NCI-H748 treated with DMSO at 0.1 percent for 48 hours (cell line): Measurements from ENCODE around the gene LY9.

Experiments
- DNase-seq: peaks from one replicate; lab custom pipeline; 2025; lab: John Stamatoyannopoulos, UW

Gene LY9

DNA sequence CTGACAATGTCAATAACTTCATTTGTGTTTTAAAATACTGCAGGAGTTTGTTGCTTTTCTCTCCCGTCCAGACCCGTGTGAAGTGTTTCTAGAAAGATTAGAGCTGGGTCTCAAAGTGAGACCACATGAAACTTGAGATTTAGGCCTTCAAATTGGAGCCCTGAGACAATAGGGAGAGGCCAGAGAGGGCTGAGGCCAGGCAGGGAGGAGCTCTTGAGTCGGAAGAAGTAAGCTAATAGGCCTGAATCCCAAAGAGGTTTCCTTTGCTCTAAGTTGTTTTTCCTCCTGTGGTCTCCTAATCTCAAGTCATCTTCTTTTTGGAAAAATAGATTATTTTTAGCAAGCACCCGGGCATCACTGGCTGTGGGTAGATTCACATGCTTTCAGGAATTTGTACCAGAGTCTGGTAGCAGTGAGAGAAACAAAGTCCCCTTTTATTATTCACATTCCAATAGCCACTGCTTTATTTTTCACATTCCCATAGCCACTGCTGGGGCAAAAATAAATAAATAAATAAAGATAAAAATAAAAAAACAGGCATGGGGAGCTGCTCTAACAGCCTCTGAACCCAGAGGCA lies 41.1 kb downstream of the LY9 start:
- DNase-seq, result no peak

DNA sequence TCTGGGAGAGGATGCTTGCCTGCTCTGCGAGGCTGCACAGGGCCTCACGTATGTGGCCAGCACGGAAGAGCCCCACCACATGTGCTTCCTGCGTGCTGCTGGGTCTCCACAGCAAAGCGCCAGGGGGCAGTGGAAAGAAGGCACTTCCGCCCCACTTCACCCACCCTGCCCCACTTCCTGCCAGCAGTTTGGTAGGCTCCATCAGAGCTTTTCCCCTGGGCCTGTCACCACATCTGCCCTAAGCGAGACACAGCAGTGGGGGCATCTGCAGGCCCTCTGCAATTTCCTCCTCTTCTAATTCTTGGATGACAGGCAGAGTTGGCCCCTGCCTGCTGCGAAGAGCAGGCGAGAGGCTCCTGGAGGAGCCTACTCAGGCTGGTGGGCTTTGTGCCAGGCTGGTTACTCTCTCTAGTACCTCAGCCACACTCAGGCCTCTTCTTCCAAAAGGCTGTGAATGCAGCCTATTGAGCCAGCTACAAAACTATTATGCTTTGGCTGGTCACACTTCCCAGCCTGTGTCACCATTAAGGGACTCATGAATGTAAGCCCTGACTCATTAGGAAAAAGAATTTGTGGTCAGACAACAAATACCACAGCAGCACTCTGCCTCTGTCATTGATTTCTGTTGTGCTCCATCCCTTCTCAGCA lies 41.7 kb downstream of the LY9 start:
- DNase-seq, result no peak

DNA sequence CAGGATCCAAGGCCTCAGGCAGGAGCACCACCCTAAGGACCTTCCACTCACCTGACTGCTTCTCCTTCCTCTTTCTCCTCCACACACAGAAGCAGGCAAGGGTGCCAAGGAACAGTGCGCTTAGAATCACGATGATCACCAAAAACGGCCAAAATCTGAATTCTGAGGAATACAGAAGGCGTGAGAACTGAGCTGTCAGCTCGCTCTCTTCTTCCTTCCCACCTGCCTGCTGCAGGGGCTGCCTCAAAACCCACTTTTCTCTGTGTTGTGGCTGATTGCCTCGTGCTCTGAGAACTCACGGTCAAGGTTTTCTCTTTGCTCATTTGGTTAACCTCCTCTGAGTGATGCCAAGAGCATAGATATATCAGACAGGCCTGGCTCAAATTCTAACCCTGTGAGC lies 42.9 kb downstream of the LY9 start:
- no peak for DNase-seq

DNA sequence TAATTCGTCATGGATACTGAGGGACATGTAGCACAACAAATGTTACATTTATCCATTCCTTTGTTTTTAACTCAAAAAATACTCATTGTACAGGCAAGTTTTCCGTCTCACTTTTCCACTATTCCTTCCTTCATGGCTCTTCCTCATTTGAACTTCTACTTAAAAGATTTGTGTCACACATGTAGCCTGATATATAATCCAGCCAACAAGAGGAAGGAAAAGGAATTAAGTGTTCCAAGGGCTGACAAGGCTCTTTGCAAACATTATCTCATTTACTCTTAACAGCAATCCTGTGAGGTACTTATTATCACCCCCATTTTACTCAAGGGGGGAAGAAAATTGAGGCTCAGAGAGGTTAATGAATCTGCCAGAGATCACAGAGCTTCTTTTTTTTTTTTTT lies 43.8 kb downstream of the LY9 start:
- no peak for DNase-seq

DNA sequence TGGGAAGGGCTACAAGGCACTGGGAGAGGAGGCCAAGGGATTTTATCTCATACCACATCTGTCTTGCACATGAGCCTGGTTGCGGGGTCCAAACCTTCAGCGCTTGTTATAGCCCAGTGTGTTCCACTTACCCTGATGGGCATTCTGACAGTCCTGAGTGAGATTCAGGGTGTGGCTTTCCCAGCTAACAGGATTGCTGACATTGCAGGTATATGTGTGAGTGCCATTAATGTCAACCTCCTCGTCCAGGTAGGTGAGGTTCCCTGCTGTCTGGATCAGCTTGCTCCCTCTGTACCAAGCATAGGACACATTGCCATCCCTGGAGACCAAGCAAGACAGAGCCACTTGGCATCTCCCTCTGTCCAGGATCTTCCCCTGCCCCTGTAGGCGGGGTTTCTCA lies 45.1 kb downstream of the LY9 start:
- DNase-seq, result no peak

DNA sequence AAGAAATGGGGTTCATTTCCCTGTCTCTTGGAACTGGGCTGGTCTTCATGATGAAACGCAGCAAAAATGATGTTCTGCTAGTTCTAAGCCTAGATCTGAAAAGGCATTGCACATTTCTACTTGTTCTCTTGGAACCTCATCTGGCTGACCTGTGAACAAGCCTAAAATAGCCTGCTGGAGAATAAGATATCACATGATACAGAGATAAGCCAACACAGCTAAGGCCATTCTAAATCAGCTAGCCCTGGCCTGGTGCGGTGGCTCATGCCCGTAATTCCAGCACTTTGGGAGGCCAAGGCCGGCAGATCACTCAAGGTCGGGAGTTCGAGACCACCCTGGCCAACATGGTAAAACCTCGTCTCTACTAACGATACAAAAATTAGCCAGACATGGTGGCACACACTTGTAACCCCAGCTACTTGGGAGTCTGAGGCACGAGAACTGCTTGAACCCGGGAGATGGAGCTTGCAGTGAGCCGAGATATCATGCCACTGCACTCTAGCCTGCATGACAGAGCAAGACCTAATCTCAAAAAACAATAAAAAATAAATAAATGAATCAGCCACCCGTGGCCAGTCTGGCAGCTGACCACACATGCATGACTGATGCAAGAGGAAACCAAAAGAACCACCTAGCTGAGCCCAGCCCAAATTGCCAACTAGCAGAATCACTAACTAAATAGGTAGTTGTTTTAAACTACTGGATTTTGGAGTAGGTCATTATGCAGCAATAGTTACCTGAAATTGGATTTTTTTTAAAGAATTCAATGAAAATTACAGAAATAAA lies 48.7 kb downstream of the LY9 start:
- no peak for DNase-seq

DNA sequence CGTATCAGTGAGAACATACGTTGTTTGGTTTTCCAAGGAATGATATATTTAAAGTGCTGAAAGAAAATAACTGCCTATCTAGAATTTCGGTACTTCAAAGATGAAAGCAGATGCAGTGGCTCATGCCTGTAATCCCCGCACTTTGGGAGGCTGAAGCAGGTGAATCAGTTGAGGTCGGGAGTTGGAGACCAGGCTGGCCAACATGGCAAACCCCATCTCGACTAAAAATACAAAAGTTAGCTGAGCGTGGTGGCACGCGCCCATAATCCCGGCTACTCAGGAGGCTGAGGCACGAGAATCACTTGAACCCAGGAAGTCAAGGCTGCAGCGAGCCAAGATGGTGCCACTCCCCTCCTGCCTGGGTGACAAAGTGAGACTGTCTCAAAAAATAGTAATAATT lies 50.3 kb downstream of the LY9 start:
- no peak for DNase-seq

DNA sequence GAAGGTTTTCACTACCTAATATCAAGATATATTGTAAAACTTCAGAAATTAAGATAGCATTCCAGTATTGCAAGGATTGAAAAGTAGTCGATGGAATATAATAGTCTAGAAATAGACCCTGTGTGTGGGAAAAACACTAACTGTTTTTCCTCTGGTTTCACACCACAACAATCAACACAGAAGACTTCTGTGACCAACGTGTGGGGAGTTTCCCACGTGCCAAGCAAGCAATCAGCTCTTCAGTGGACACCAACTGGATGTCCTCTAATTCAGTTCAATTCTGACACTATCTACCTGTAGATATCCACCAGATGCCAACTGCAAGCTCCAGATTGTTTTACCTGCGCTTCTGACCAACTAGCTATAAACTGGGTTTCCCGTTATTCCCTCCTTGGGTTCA lies 54.6 kb downstream of the LY9 start:
- no peak for DNase-seq

DNA sequence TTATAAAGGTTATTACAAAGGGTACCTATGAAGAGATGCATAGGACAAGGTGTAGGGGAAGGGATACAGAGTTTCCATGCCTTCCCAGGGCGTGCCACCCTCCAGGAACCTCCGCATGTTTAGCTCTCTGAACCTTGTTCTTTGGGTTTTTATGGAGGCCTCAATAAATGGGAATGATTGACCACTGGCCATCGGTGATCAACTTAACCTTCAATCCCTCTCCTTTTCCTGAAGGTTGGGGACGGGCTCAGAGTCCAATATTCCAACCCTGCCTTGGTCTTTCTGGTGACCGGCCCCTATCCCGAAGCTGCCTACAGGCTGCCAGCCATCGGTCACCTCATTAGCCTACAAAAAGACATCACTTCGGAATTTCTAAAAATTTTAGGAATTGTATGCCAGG lies 55.0 kb downstream of the LY9 start:
- no peak for DNase-seq

DNA sequence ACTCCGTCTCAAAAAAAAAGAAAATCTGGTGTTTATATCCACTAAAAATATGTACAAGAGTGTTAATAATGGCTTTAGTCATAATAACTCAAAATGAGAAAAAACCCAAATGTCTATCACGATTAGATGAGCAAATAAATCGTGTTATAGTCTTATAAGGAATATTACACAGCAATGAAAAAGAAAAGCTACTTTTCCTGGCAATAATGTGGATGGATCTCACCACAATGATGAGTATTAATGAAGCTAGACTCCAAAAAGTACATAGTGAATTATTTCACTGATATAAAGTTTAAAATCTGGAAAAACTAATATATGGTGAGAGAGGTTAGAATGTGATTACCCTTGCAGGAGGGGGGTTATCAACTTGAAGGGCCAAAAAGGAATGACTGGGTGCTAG lies 57.0 kb downstream of the LY9 start:
- DNase-seq, result no peak

DNA sequence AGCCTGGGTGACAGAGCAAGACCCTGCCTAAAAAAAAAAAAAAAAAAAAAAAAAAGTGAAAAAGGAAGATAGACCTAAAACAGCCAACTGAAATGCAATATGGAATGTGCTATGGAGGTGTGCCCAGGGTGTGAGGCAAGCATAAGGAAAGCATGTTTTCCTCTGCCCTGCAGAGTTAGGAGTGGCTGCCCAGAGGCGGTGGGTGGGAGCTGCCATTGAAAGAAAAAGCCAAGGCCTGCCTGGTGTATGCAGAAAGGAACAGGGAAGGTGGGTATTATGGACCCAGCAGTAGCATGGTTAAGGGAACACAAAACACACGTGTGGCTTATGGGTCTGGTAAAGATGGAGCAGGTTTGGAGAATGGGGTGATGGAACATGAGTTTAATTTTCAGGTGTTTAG lies 57.8 kb downstream of the LY9 start:
- DNase-seq, result no peak

DNA sequence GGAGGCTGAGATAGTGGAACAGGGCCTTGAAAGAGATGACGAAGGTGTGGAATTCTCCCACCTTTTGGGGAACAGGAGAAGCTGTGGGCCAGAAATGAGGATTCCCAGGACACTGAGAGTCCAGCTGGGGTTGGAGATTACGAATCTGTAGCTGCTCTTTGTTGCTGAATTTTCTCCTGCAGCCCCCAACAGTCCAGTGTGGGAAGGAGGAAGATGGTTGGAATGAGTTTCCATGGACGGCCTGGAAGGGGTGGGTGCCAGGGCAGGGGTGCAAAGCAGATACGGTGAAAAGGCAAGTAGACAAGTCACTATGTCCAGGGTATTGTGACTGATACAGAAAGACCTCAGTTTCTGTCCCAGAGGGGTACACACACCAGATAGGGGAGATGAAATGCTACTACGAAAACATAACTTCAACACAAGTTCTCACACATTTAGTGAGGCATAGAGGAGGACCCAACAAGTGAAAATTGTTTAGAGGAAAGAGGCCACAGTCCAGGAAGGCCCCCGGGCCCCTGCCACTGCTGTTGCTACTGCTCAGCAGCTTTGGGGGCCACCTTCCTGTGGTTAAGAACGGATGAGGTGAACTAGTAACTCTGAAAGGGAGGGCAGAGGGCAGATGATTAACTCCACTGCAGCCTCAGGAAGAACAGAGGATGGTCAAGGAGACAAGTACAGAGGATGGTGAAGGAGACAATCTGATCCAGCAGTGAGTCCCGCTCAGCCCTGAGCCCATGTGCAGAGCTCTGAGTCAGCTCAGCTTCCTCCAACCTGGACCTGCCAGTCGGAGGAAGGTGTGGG lies 59.4 kb downstream of the LY9 start:
- no peak for DNase-seq

DNA sequence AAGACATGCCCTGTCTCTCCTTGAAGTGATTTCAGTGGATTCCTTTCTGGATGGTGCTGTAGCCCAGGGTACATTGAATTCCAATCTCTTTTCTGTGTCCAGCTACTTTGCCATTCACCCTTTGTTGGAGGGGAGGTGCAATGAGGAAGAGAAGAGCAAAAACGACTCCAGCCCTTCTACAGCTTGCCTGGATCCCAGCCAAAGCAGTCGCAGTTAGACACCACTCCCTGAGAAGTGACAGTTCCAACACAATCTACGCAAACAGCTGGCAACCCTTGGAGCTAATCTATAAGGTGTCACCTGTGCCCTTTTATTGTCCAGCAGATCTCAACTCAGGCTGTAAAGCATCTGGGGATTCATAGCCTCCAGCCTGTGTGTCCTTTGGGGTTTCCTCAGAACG lies 62.1 kb downstream of the LY9 start:
- DNase-seq, result no peak

DNA sequence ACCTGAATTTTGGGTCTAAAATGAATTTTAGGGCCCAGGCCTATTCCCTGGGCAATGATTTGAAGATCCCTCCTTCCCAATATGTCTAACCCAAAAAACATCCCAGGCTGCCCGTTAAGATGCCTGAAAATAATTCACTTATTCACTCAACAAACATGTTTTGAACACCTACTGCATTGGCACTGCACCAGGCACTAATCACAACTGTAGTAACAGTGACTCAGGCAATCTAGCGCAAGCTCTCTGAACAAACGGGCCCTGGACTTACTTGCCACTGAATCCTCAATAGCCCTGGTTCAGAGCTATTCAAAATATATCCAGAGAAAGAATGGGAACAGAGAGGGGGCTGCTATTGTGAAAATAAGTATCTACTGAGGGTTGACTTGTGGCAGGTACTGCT lies 62.5 kb downstream of the LY9 start:
- no peak for DNase-seq

DNA sequence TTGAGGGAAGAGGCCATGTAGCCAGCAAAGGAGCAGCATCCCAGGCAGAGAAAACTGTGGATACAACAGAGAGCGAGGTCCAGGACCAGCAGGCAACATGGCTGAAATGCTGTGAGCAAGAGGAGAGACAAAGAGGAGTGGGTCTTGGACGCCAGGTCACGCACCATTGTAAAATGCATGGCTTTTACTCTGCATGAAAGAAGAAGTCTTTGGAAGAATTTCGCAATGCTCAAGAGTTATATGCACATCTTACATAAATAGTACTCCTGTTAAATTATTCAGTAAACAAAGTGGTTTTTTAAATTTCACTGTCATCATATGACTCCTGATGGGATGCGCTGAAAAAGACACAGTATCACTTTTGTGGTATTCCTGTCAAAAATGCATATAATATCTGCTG lies 63.2 kb downstream of the LY9 start:
- DNase-seq, result no peak

DNA sequence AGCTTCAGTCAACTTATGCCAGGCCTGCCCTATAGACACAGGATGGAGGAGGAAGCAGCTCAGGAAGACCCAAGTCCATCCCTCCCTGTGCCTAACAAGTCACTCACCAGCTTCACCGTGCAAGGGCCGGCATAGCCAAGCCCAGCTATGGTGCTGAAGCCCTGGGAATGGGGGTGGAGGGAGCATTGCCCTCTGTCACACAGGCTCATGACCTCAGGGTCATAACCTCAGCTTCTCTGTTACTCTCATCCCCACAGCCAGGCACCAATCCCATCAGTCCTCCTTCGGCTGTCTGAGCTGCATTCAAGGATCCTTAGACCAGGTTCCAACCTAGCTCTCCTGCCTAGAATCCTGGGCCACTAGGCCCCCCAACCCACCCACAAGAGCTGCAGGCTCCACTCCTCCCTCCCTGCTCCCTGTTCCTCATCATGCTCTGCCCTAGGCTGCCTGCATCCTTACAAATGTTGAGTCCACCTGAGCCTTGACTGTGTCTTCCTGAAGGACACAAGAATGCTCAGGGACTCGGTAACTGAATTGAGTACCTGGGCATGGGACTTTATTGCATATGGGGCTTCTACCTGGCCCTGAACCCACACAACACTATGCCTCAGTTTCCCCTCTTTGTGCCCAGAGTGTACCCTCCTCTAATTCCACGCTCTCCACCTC lies 65.0 kb downstream of the LY9 start:
- no peak for DNase-seq

DNA sequence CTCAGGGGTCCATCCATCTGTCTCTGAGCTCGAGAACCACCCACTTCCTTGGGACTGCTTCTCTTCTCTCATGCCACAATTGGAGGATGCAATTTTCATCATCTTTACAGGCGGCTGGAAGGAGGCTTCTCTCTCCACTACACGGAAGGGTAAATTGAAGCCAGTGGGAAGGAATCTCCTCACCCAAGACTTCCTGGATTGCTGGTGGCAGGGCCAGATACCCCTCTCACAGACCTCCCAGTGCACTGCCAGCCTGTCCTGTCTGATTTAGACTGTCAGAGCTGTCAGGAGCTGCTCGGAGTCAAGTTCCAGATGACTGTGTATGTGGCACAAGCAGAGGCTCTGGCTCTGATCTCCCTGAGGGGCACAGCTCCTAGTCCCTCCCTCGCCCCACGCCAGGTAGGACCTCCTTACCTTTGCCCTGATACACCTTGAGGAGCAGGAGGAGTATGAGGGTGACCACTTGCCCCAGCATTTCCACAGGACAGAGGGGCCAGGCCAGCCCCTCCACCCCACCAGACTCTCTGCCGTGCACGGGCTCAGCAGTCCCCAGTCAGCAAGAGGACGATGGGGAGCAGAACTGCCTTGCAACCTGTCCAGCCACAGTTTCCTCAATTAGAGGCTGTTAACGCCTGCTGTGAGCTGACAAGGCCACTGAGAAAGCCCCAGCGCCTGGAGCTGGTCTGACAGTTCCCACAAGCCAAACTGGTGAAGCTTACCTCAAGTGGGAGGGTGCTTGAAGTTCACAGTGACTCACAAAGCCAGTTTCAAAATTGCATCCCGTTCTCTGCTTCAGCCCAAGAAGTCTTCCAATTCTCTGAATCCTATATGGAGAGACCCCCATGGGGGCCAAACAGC lies 66.5 kb downstream of the LY9 start, which contains the start of gene CD244:
Gene CD244, minus strand, starts transcription at position 685 of the 858 bp plus-strand sequence. Its CDS starts 210 bp downstream, at position 475.
- DNase-seq, result no peak

DNA sequence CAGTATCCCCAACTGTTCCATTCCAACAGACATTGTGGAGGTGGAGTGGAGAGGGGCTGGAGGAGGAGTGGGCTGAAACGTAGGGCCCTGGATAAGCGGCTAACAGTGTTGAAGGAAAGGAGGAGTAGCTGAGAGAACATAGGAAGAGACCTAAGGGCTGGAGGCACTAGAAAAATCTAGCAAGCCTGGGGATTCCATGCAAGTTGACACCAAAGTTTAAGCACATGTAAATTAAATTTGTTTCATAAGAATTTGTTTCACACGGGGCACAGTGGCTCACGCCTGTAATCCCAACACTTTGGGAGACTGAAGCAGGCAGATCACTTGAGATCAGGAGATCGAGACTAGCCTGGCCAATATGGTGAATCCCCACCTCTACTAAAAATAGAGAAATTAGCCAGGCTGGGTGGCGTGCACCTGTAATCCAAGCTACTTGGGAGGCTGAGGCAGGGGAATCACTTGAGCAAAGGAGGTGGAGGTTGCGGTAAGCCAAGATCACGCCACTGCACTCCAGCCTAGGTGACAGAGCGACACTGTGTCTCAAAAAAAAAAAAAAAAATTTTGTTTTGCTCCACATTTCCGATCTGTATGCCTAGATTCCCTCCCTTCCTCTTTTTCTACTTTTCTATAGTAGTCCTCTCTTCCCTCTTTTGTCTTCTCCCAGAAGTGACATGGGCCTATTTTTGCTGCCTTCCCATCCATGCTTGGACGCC lies 67.2 kb downstream of the LY9 start:
- no peak for DNase-seq

DNA sequence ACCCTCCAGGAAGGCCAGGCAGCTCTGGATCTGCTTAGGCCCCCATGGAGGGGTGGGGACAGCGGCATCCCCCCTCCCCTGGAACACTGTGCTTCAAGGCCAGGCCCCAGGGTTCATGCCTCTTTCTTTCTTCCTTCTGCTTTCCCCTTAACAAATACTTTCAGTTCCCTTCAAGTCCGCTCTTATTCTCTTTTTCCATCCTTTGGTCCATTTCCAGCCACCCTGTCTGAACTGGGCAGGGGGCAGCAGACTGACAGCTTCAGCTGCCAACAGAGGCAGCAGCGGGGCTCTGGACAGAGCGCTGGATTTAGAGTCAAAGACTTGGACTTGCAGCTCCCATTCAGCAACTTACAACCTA lies 67.8 kb downstream of the LY9 start:
- no peak for DNase-seq

DNA sequence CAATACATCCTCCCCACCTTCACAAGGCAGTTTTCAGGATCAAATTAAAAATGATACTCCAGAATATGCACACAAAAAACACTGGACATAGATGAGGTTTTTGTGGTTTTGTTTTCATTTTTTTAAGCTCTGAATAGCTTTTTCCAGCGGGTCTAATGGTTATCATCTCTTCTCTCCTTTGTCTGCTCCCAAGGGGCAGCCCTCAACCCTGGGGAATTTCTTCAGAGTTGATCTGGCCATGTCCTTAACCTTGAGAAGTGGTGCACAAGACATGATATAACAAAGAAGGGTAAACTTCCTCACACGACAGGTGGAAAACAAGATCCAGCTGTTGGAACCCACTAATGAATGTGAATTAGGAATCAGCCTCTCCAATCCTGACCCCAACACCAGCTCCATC lies 68.2 kb downstream of the LY9 start:
- DNase-seq, result no peak

DNA sequence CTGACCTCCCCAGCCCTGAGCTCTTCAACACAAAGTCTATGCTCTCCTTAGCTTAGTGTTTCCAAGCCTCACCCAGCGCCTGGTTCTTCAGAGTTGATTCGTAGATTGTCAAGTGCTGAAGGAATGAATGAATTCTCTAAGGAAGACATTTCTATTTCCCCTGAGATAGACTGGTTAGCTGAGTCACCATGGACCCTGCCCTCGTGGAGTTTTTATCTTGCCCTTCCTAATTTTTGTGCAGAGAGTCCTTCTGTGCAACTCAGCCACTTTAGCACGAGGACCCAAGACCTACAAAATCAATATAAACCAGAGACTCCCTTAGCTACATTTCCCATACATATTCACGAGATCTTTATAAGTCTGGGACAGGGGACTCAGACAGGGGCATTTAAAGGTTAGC lies 69.4 kb downstream of the LY9 start:
- DNase-seq, result no peak
